CD4-positive, alpha-beta T cell (primary cell): Measurements from ENCODE around the gene RAB31. TPM values are rescaled to one million over a fixed set of nuclear protein-coding genes. Genes with fewer than 3 reads are reported as not detected.

Experiments used
- ATAC-seq: fragments of 200-7000 bp; cut with Tn5 transposase; one replicate; pipeline ENCODE4 v1.10.0; 2022; ENCODE audit warnings: mild to moderate bottlenecking; ENCODE audit not compliant: poor library complexity
- CTCF ChIA-PET: fragments of 350-600 bp; sonication (Branson Sonifier 250); formaldehyde crosslinking; loops from one replicate; lab custom pipeline; 2021; ENCODE audit warnings: antibody characterized with exemption, inconsistent platforms; lab: Charles Lee
- POLR2A ChIA-PET: fragments of 350-600 bp; sonication (Branson Sonifier 250); formaldehyde crosslinking; loops from one replicate; lab custom pipeline; 2021; ENCODE audit warnings: antibody characterized with exemption, inconsistent platforms; lab: Charles Lee
- DNase-seq, 14 experiments: peaks; one replicate each; pipeline ENCODE4 v3.0.0-alpha.2; 2013 to 2020; ENCODE audit warnings: mixed read lengths in 2 of 14
- H3K27ac ChIP-seq, 2 donors: one replicate each; pipeline versions ENCODE4 v1.5.1 to v1.7.0; 2013; ENCODE audit warnings: low read length in 2 of 2, low read depth in 1 of 2, mild to moderate bottlenecking in 1 of 2
- H3K27me3 ChIP-seq, 2 experiments: 1 replicate in 1 of 2; 2 replicates in 1 of 2; pipeline versions ENCODE4 v1.6.1 to v1.7.0; 2013; ENCODE audit warnings: low read length in 2 of 2, control low read depth in 1 of 2, mild to moderate bottlenecking in 1 of 2, moderate library complexity in 1 of 2; ENCODE audit not compliant: insufficient read depth in 2 of 2, control insufficient read depth in 1 of 2
- H3K36me3 ChIP-seq: one replicate; pipeline ENCODE4 v1.6.1; 2013; ENCODE audit warnings: low read length, control low read depth; ENCODE audit not compliant: insufficient read depth
- H3K4me1 ChIP-seq: one replicate; pipeline ENCODE4 v1.6.1; 2013; ENCODE audit warnings: low read length, control low read depth; ENCODE audit not compliant: insufficient read depth
- H3K4me3 ChIP-seq: one replicate; pipeline ENCODE4 v1.5.1; 2013; ENCODE audit warnings: mild to moderate bottlenecking, low read length, moderate library complexity
- H3K9me3 ChIP-seq, 2 experiments: 1 replicate in 1 of 2; 2 replicates in 1 of 2; pipeline versions ENCODE4 v1.6.1 to v1.7.0; 2013; ENCODE audit warnings: low read length in 2 of 2, mild to moderate bottlenecking in 2 of 2, control low read depth in 1 of 2, moderate library complexity in 1 of 2; ENCODE audit not compliant: control insufficient read depth in 1 of 2, insufficient read depth in 1 of 2
- H3K27ac Mint-ChIP-seq: one replicate; pipeline ENCODE4 v1.8.0; 2020; ENCODE audit warnings: mixed read lengths
- H3K27me3 Mint-ChIP-seq: one replicate; pipeline ENCODE4 v1.8.0; 2021; ENCODE audit warnings: mixed read lengths
- H3K36me3 Mint-ChIP-seq: one replicate; pipeline ENCODE4 v1.8.0; 2021; ENCODE audit warnings: low read depth, mixed read lengths
- H3K4me1 Mint-ChIP-seq: one replicate; pipeline ENCODE4 v1.8.0; 2021; ENCODE audit warnings: low read depth, mixed read lengths
- H3K4me3 Mint-ChIP-seq: one replicate; pipeline ENCODE4 v1.8.0; 2020; ENCODE audit warnings: mild to moderate bottlenecking, mixed read lengths
- H3K9me3 Mint-ChIP-seq: one replicate; pipeline ENCODE4 v1.8.0; 2020; ENCODE audit warnings: mixed read lengths
- intact Hi-C, 2 experiments: fragments of 100-400 bp; cut with DNase I in 1 of 2; cut with micrococcal nuclease in 1 of 2; formaldehyde crosslinking; loops; one replicate each; pipeline versions ENCODE4 v1.15.1 to v1.9.0; 2023 to 2025; cut with DNase I, micrococcal nuclease
- total RNA-seq, 174 experiments: library from RNA in 2 of 174; stranded (reverse) in 2 of 174; gene quantifications; one replicate each; pipeline ENCODE4 v1.2.3 and lab custom pipeline; 2021 to 2026
- TF ChIP-seq, protein P1 (sequence below): fragments of 200-600 bp; IDR thresholded peaks from one replicate; pipeline ENCODE4 v1.8.0; 2022; ENCODE audit warnings: antibody characterized with exemption, mild to moderate bottlenecking

The RAB31 gene
- total RNA-seq, 2 experiments from 2014 or later: 1.1 to 1.3 TPM

DNA sequence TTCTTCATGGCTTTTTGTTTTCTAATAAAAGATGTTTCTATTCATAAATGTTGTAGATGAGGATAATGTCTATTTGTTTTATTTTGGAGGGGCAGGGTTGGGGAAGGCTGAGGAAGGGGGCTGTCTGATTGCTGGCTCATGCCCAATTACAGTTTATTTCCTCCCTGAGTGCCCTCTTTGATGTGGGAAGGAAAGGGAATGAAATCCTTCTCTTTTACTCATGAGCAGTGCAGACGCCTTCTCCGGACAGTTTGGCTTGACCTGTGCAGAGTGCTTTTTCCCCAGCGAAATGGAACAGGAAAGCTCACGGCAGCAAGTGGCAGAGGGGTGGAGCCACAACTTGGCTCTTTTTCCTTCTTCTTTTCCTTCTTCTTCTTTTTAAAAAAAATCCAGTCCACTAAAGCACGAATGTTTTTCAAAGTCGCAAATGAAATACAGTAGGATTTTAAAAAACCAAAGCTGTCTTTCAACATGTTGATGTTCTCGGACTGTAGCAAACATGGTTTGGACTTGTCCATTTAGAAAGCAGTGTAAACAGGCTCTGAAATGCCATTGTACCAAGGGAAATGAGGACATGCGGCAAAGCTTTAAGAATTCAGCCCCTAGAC, 34.5 kb downstream of the RAB31 start:
- Histone ChIP-seq H3K4me1 (no peaks in the 10 kb centered on the region), H3K36me3 (no peaks in the 10 kb centered on the region), H3K27ac (no peak overlapping the region), H3K9me3 (peaks cover 0 to 16% of the 10 kb centered on the region in 2 experiments), H3K27me3 (peaks cover 13 to 17% of the 10 kb centered on the region in 2 experiments), H3K4me3 (no peak overlapping the region)
- Mint-ChIP-seq H3K36me3 (no peaks in the 10 kb centered on the region), H3K27ac (no peak overlapping the region), H3K27me3 (peaks cover 26% of the 10 kb centered on the region), H3K9me3 (no peaks in the 10 kb centered on the region), H3K4me1 (no peaks in the 10 kb centered on the region), H3K4me3 (no peak overlapping the region)
- intact Hi-C loops: no loop called here
- TF ChIP-seq, protein P1, sequence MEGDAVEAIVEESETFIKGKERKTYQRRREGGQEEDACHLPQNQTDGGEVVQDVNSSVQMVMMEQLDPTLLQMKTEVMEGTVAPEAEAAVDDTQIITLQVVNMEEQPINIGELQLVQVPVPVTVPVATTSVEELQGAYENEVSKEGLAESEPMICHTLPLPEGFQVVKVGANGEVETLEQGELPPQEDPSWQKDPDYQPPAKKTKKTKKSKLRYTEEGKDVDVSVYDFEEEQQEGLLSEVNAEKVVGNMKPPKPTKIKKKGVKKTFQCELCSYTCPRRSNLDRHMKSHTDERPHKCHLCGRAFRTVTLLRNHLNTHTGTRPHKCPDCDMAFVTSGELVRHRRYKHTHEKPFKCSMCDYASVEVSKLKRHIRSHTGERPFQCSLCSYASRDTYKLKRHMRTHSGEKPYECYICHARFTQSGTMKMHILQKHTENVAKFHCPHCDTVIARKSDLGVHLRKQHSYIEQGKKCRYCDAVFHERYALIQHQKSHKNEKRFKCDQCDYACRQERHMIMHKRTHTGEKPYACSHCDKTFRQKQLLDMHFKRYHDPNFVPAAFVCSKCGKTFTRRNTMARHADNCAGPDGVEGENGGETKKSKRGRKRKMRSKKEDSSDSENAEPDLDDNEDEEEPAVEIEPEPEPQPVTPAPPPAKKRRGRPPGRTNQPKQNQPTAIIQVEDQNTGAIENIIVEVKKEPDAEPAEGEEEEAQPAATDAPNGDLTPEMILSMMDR: no peak
- POLR2A ChIA-PET: no interaction called here
- CTCF ChIA-PET: no interaction called here
- ATAC-seq: no peak
- no peak for DNase-seq

DNA sequence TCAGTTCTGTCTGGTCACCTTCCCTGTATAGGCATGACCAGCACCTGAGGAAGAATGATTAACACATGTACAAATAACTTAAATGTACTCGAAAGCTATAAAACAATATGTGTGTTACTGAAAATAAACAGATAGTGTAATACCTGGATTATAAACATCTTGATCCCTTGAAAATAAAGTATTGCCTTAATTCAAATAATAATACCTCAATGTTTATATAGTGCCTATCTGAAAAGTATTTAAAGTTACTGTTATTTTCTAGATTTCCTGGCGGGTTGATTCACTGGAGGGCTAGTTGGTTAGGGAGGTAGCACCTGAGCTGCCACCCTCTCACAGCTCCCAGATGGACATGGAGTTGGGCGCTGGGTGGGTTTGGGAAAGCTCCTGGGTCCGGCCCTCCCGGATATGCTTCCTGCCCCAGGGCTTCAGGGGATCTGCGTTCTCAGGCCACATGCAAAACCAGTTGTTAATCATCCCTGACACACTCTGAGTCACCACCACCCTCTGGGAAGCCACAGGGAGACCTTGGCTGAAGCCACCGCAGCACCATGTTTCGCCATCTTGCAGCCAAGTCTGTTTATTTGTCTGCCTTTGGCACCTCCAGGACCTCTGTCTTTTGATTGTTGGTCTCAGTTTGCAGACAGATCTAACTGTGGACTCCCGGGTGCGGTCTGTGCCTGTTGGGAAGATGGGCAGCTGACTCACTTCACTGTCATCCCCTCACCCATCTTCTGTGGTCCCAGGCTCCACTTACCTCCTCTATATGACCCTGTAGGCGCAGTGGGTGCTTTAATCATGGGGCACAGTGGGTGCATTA, 35.3 kb downstream of the RAB31 start:
- no peak for ATAC-seq
- no peak overlapping the region for H3K4me3 ChIP-seq
- intact Hi-C loops: no loop called here
- H3K36me3 ChIP-seq: no peaks in the 10 kb centered on the region
- Mint-ChIP-seq H3K4me1 (no peaks in the 10 kb centered on the region), H3K4me3 (no peak overlapping the region), H3K9me3 (no peaks in the 10 kb centered on the region), H3K27me3 (peaks cover 26% of the 10 kb centered on the region), H3K36me3 (no peaks in the 10 kb centered on the region), H3K27ac (no peak overlapping the region)
- DNase-seq: peak in 2 of 14 experiments; percentile 49 to 61
- H3K4me1 ChIP-seq: no peaks in the 10 kb centered on the region
- ChIA-PET CTCF (no interaction called here), POLR2A (no interaction called here)
- H3K9me3 ChIP-seq: peaks cover 0 to 10% of the 10 kb centered on the region in 2 experiments
- TF ChIP-seq, protein P1: no peak
- H3K27me3 ChIP-seq: peaks cover 12 to 13% of the 10 kb centered on the region in 2 experiments
- no peak overlapping the region for H3K27ac ChIP-seq

DNA sequence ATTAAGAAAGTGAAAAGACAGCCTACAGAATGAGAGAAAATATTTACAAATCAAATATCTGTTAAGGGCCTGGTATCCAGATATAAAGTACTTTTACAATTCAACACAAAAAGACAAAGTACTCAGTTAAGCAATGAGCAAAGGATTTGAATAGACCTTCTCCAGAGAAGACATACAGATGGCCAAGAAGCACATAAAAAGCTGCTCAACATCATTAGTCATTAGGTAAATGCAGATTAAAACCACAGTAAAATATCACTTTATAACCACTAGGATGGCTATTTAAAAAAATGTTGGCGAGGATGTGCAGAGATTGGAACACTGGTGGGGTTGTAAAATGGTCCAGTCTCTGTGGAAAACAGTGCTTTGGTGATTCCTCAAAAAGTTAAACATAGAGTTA, 38.9 kb downstream of the RAB31 start:
- Histone ChIP-seq H3K27me3 (peaks cover 6 to 13% of the 10 kb centered on the region in 2 experiments), H3K36me3 (no peaks in the 10 kb centered on the region), H3K4me1 (no peaks in the 10 kb centered on the region), H3K4me3 (no peak overlapping the region), H3K9me3 (peaks cover 0 to 4% of the 10 kb centered on the region in 2 experiments), H3K27ac (no peak overlapping the region)
- no peaks in the 10 kb centered on the region for H3K4me1 Mint-ChIP-seq
- H3K36me3 Mint-ChIP-seq: no peaks in the 10 kb centered on the region
- H3K4me3 Mint-ChIP-seq: no peak overlapping the region
- no peaks in the 10 kb centered on the region for H3K9me3 Mint-ChIP-seq
- no peak for ATAC-seq
- H3K27ac Mint-ChIP-seq: no peak overlapping the region
- intact Hi-C loops: no loop called here
- ChIA-PET CTCF (no interaction called here), POLR2A (no interaction called here)
- H3K27me3 Mint-ChIP-seq: peaks cover 15% of the 10 kb centered on the region
- DNase-seq: no peak
- TF ChIP-seq, protein P1: no peak
